Measurements from ENCODE around the gene DHH. TPM values are rescaled to one million over a fixed set of nuclear protein-coding genes. Genes with fewer than 3 reads are reported as not detected.

DHH gene
- total RNA-seq, 1 donor from 2014 or later: 0.34 TPM

GRCh38 chr12:49040364-49040855, 54.2 kb downstream of the DHH start:
- no peaks in the 10 kb centered on the region for H3K27me3 Mint-ChIP-seq
- no peaks in the 10 kb centered on the region for H3K4me1 Mint-ChIP-seq (ENCODE audit: low read depth)
- no peak overlapping the region for H3K4me3 Mint-ChIP-seq (ENCODE audit: low read depth)
- H3K9me3 Mint-ChIP-seq (ENCODE audit: low read depth): no peaks in the 10 kb centered on the region
- no peak overlapping the region for H3K27ac Mint-ChIP-seq
- TF ChIP-seq CTCF (IDR thresholded peaks at IDR 0.05; ENCODE audit: unreplicated experiment): no peak
- no peak for DNase-seq (ENCODE audit: low spot score, unreplicated experiment)
- peaks cover 16% of the 10 kb centered on the region for H3K36me3 Mint-ChIP-seq (ENCODE audit: insufficient read depth)

GRCh38 chr12:49039421-49040363, 54.9 kb downstream of the DHH start:
- no peaks in the 10 kb centered on the region for H3K4me1 Mint-ChIP-seq (ENCODE audit: low read depth)
- no peaks in the 10 kb centered on the region for H3K9me3 Mint-ChIP-seq (ENCODE audit: low read depth)
- H3K27ac Mint-ChIP-seq: no peak overlapping the region
- no peak for DNase-seq (ENCODE audit: low spot score, unreplicated experiment)
- H3K4me3 Mint-ChIP-seq (ENCODE audit: low read depth): no peak overlapping the region
- peaks cover 16% of the 10 kb centered on the region for H3K36me3 Mint-ChIP-seq (ENCODE audit: insufficient read depth)
- no peaks in the 10 kb centered on the region for H3K27me3 Mint-ChIP-seq
- no peak for TF ChIP-seq CTCF (IDR thresholded peaks at IDR 0.05; ENCODE audit: unreplicated experiment)

- Mint-ChIP-seq H3K27me3 (no peaks in the 10 kb centered on the region), H3K36me3 (ENCODE audit: insufficient read depth) (peaks cover 11% of the 10 kb centered on the region), H3K27ac (no peak overlapping the region), H3K4me1 (ENCODE audit: low read depth) (no peaks in the 10 kb centered on the region), H3K9me3 (ENCODE audit: low read depth) (no peaks in the 10 kb centered on the region), H3K4me3 (ENCODE audit: low read depth) (no peak overlapping the region)
- DNase-seq (ENCODE audit: low spot score, unreplicated experiment): no peak
- TF ChIP-seq CTCF (IDR thresholded peaks at IDR 0.05; ENCODE audit: unreplicated experiment): no peak
Measured at GRCh38 chr12:49038291-49038955, 56.2 kb downstream of the DHH start.

- H3K4me3 Mint-ChIP-seq (ENCODE audit: low read depth): no peak overlapping the region
- H3K36me3 Mint-ChIP-seq (ENCODE audit: insufficient read depth): peaks cover 12% of the 10 kb centered on the region
- no peak overlapping the region for H3K27ac Mint-ChIP-seq
Measured at GRCh38 chr12:49037947-49038237, 56.7 kb downstream of the DHH start.

More at GRCh38 chr12:49037947-49038237, 56.7 kb downstream of the DHH start:
- no peaks in the 10 kb centered on the region for H3K9me3 Mint-ChIP-seq (ENCODE audit: low read depth)
- no peaks in the 10 kb centered on the region for H3K4me1 Mint-ChIP-seq (ENCODE audit: low read depth)
- no peak for TF ChIP-seq CTCF (IDR thresholded peaks at IDR 0.05; ENCODE audit: unreplicated experiment)
- no peak for DNase-seq (ENCODE audit: low spot score, unreplicated experiment)
- no peaks in the 10 kb centered on the region for H3K27me3 Mint-ChIP-seq
